ENCODE measurements around the gene PEX5L.

The PEX5L gene

GRCh38 chr3:179921951-179922350 is 114.8 kb downstream of the PEX5L start:
- TF ChIP-seq EP300 (IDR thresholded peaks at IDR 0.05; ENCODE audit: borderline replicate concordance) (no peak), YY1 (IDR thresholded peaks at IDR 0.05; ENCODE audit: low read depth) (no peak), USF1 (IDR thresholded peaks at IDR 0.05) (no peak), CREB1 (IDR thresholded peaks at IDR 0.05; ENCODE audit: low read depth) (no peak), TEAD4 (IDR thresholded peaks at IDR 0.05) (no peak), CEBPB (IDR thresholded peaks at IDR 0.05) (no peak), NFIC (IDR thresholded peaks at IDR 0.05) (no peak), TAF1 (IDR thresholded peaks at IDR 0.05; ENCODE audit: low read depth) (no peak), TCF12 (IDR thresholded peaks at IDR 0.05; ENCODE audit: low read depth) (no peak), FOXM1 (IDR thresholded peaks at IDR 0.05; ENCODE audit: borderline replicate concordance, low read depth) (no peak), RAD21 (IDR thresholded peaks at IDR 0.05; ENCODE audit: low read depth) (no peak), EGR1 (IDR thresholded peaks at IDR 0.05) (no peak)
- TF ChIP-seq, protein P1, sequence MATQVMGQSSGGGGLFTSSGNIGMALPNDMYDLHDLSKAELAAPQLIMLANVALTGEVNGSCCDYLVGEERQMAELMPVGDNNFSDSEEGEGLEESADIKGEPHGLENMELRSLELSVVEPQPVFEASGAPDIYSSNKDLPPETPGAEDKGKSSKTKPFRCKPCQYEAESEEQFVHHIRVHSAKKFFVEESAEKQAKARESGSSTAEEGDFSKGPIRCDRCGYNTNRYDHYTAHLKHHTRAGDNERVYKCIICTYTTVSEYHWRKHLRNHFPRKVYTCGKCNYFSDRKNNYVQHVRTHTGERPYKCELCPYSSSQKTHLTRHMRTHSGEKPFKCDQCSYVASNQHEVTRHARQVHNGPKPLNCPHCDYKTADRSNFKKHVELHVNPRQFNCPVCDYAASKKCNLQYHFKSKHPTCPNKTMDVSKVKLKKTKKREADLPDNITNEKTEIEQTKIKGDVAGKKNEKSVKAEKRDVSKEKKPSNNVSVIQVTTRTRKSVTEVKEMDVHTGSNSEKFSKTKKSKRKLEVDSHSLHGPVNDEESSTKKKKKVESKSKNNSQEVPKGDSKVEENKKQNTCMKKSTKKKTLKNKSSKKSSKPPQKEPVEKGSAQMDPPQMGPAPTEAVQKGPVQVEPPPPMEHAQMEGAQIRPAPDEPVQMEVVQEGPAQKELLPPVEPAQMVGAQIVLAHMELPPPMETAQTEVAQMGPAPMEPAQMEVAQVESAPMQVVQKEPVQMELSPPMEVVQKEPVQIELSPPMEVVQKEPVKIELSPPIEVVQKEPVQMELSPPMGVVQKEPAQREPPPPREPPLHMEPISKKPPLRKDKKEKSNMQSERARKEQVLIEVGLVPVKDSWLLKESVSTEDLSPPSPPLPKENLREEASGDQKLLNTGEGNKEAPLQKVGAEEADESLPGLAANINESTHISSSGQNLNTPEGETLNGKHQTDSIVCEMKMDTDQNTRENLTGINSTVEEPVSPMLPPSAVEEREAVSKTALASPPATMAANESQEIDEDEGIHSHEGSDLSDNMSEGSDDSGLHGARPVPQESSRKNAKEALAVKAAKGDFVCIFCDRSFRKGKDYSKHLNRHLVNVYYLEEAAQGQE (IDR thresholded peaks at IDR 0.05; ENCODE audit: low read depth): no peak

DNA sequence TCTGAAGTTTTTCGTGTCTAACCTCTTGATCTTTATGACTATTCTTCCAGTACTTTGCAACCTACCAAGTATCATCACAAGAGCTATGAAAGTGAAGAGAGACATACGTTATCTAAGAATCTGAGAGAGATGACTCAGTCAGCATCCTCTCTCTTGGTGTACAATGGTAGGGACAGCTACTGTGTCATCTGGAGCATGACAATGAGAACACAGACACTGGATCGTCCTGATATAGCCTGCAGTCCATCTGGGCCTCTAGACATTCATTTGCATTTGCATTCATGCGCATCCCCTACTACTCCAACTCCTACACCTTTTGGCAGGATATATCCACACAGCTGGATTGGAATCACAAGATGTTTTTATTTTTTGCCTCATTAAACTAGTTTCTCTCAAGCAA is 115.2 kb downstream of the PEX5L start:
- TF ChIP-seq NFIC (IDR thresholded peaks at IDR 0.05): no peak
- TF ChIP-seq, protein P1 (IDR thresholded peaks at IDR 0.05; ENCODE audit: low read depth): no peak
- no peak for TF ChIP-seq TEAD4 (IDR thresholded peaks at IDR 0.05)

GRCh38 chr3:179907784-179908482 is 128.8 kb downstream of the PEX5L start:
- TF ChIP-seq USF1 (IDR thresholded peaks at IDR 0.05) (no peak), CREB1 (IDR thresholded peaks at IDR 0.05; ENCODE audit: low read depth) (no peak), TCF12 (IDR thresholded peaks at IDR 0.05; ENCODE audit: low read depth) (no peak), EGR1 (IDR thresholded peaks at IDR 0.05) (no peak), RAD21 (IDR thresholded peaks at IDR 0.05; ENCODE audit: low read depth) (no peak), ZBTB7A (IDR thresholded peaks at IDR 0.05; ENCODE audit: low read depth) (no peak), MAX (IDR thresholded peaks at IDR 0.05) (no peak), TAF1 (IDR thresholded peaks at IDR 0.05; ENCODE audit: low read depth) (no peak), TEAD4 (IDR thresholded peaks at IDR 0.05) (no peak)

DNA sequence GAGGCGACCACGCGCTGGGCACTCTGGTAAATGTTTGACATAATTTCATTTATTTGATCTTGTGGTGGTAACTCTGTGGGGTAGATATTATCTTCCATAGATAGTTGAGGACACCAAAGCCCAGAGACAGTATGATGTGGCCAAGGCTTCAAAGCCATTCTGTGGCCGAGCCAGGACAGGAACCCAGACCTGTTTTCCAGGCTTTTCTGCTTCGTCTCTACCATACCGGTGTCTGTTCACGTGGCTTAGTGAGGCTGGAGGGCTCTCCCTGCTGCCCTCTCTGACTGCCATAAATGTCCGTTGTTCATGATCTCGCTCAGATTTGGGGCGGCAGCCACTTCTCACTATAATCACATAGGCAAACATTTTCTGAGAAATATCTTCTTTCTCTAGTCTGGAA is 134.7 kb downstream of the PEX5L start:
- no peak for TF ChIP-seq TAF1 (IDR thresholded peaks at IDR 0.05; ENCODE audit: low read depth)
- TF ChIP-seq TEAD4 (IDR thresholded peaks at IDR 0.05): no peak

DNA sequence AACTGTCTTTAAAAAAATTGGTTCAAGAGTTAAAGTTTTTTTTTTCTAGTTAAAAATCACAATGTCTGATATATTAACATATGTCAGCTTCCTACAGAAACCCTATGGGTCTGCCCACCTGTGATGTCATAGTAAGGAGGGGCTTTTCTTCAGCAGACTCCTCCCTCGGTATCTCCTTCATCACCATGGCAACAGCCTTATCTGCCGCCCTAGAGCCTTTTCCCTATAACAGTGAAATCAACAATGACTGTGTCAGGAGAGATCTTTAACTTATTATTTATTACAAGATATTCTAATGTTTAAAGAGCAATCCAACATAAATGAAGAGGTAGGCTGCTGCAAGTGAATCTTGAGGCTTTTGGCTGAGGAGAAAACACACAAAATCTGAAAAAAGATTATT is 138.7 kb downstream of the PEX5L start:
- TF ChIP-seq USF1 (IDR thresholded peaks at IDR 0.05) (no peak), EP300 (IDR thresholded peaks at IDR 0.05; ENCODE audit: borderline replicate concordance) (no peak), TEAD4 (IDR thresholded peaks at IDR 0.05) (no peak), RAD21 (IDR thresholded peaks at IDR 0.05; ENCODE audit: low read depth) (no peak), FOXM1 (IDR thresholded peaks at IDR 0.05; ENCODE audit: borderline replicate concordance, low read depth) (no peak), ZBTB7A (IDR thresholded peaks at IDR 0.05; ENCODE audit: low read depth) (no peak), TAF1 (IDR thresholded peaks at IDR 0.05; ENCODE audit: low read depth) (no peak), YY1 (IDR thresholded peaks at IDR 0.05; ENCODE audit: low read depth) (no peak), NFIC (IDR thresholded peaks at IDR 0.05) (no peak), CEBPB (IDR thresholded peaks at IDR 0.05) (no peak), TCF12 (IDR thresholded peaks at IDR 0.05; ENCODE audit: low read depth) (no peak), EGR1 (IDR thresholded peaks at IDR 0.05) (no peak), CREB1 (IDR thresholded peaks at IDR 0.05; ENCODE audit: low read depth) (no peak), MAX (IDR thresholded peaks at IDR 0.05) (no peak)
- TF ChIP-seq, protein P1 (IDR thresholded peaks at IDR 0.05; ENCODE audit: low read depth): no peak
